HepG2 (cell line): ENCODE results near the gene BARHL2. TPM values are rescaled to one million over a fixed set of nuclear protein-coding genes. Genes with fewer than 3 reads are reported as not detected.

Experiments
- ATAC-seq: fragments of 200-7000 bp; cut with Tn5 transposase; 3 replicates; pipeline ENCODE4 v1.9.1; 2020; ENCODE audit warnings: mild to moderate bottlenecking, moderate library complexity
- BruUV-seq: library from RNA; stranded (reverse); fragments of 400-500 nt; replicated peaks from 2 replicates; lab custom pipeline; 2021; lab: Mats Ljungman, UMichigan
- CTCF ChIA-PET: fragments of 300-600 bp; formaldehyde crosslinking; extraction: SDS; loops from one replicate; lab custom pipeline; 2021; ENCODE audit warnings: low total read pairs, inconsistent platforms, low intra/inter-chr PET ratio; lab: Yijun Ruan, JAX
- POLR2A ChIA-PET: fragments of 350-600 bp; sonication (Branson Sonifier 250); formaldehyde crosslinking; loops from one replicate; lab custom pipeline; 2020; ENCODE audit warnings: antibody characterized with exemption, inconsistent platforms; lab: Yijun Ruan, JAX
- DNase-seq: peaks from one replicate; pipeline ENCODE4 v3.0.0-alpha.2; 2015; ENCODE audit warnings: low spot score
- FAIRE-seq: peaks from 3 replicates; lab custom pipeline; 2011; peaks lifted over from hg19 to GRCh38; lab: Jason Lieb, UNC
- H2AFZ ChIP-seq: one replicate; pipeline ENCODE4 v1.6.1; 2011; ENCODE audit warnings: low read length, inconsistent platforms
- H3K27ac ChIP-seq: fragments of 300-600 bp; 3 replicates; pipeline ENCODE4 v1.8.0; 2011; ENCODE audit warnings: mixed run types, mild to moderate bottlenecking, mixed read lengths, low read length, inconsistent platforms; ENCODE audit not compliant: insufficient read depth; ENCODE audit errors: extremely low read length
- H3K27me3 ChIP-seq, 2 experiments: fragments of 200-600 bp in 1 of 2; 2 replicates in 1 of 2; 3 replicates in 1 of 2; pipeline versions ENCODE4 v1.6.0 to v1.8.0; 2011; ENCODE audit warnings: low read length in 2 of 2, mild to moderate bottlenecking in 2 of 2, moderate library complexity in 2 of 2, inconsistent platforms in 1 of 2; ENCODE audit not compliant: insufficient read depth in 2 of 2, control insufficient read depth in 1 of 2
- H3K36me3 ChIP-seq, 2 experiments: fragments of 200-600 bp in 1 of 2; replicated peaks in 1 of 2; 2 replicates in 1 of 2; 3 replicates in 1 of 2; pipeline versions ENCODE4 v1.5.1 to v1.8.0; 2011; ENCODE audit warnings: low read length in 2 of 2, inconsistent platforms in 1 of 2; ENCODE audit not compliant: insufficient read depth in 2 of 2, control insufficient read depth in 1 of 2
- H3K4me1 ChIP-seq: 2 replicates; pipeline ENCODE4 v1.5.1; 2012; ENCODE audit warnings: low read length, inconsistent platforms; ENCODE audit not compliant: insufficient read depth
- H3K4me2 ChIP-seq: 2 replicates; pipeline ENCODE4 v1.6.0; 2011; ENCODE audit warnings: low read depth, low read length, inconsistent platforms
- H3K4me3 ChIP-seq, 3 experiments: fragments of 200-600 bp in 1 of 3; sonication (generic), shearing (Covaris generic) in 1 of 3; replicated peaks in 1 of 3; 2 replicates each; pipeline ENCODE4 v1.5.1; 2011 to 2016; ENCODE audit warnings: low read length in 3 of 3, inconsistent platforms in 2 of 3, low read depth in 2 of 3, mild to moderate bottlenecking in 2 of 3, control low read depth in 1 of 3, mixed read lengths in 1 of 3; ENCODE audit not compliant: insufficient read depth in 1 of 3
- H3K79me2 ChIP-seq: one replicate; pipeline ENCODE4 v1.6.1; 2011; ENCODE audit warnings: low read length, inconsistent platforms; ENCODE audit not compliant: insufficient read depth
- H3K9ac ChIP-seq: 2 replicates; pipeline ENCODE4 v1.6.0; 2011; ENCODE audit warnings: mild to moderate bottlenecking, low read depth, low read length, inconsistent platforms; ENCODE audit not compliant: insufficient read depth
- H3K9me3 ChIP-seq: 2 replicates; pipeline ENCODE4 v1.5.1; 2012; ENCODE audit warnings: mild to moderate bottlenecking, low read length
- H4K20me1 ChIP-seq: 2 replicates; pipeline ENCODE4 v1.6.0; 2011; ENCODE audit warnings: inconsistent platforms, mild to moderate bottlenecking, low read length, moderate library complexity; ENCODE audit not compliant: insufficient read depth
- MIER3 ChIP-seq: IDR thresholded peaks from 2 replicates; pipeline ENCODE4 v1.6.1; 2016; ENCODE audit warnings: missing compliant biosample characterization, borderline replicate concordance
- MNT ChIP-seq: fragments of 450-650 bp; IDR thresholded peaks from 2 replicates; pipeline ENCODE4 v1.6.1; 2016
- NPAS2 ChIP-seq: sonication (generic); formaldehyde crosslinking; IDR thresholded peaks from 2 replicates; pipeline ENCODE4 v1.8.0; 2022; ENCODE audit warnings: mild to moderate bottlenecking, missing genetic modification reagents, borderline replicate concordance
- ONECUT2 ChIP-seq: sonication (generic); formaldehyde crosslinking; IDR thresholded peaks from 2 replicates; pipeline ENCODE4 v1.4.0; 2020; ENCODE audit warnings: missing genetic modification reagents
- RBFOX2 ChIP-seq: fragments of 200-400 bp; formaldehyde crosslinking; IDR thresholded peaks from 2 replicates; pipeline ENCODE4 v1.6.1; 2017; ENCODE audit warnings: low read depth, mild to moderate bottlenecking, low read length
- REL ChIP-seq: sonication (generic); formaldehyde crosslinking; conservative IDR thresholded peaks from 2 replicates; pipeline ENCODE4 v1.8.0; 2022; ENCODE audit warnings: mild to moderate bottlenecking, missing genetic modification reagents, moderate library complexity
- TEAD2 ChIP-seq: sonication (generic); formaldehyde crosslinking; IDR thresholded peaks from 2 replicates; pipeline ENCODE4 v1.9.0; 2021; ENCODE audit warnings: missing genetic modification reagents
- ZNF3 ChIP-seq: IDR thresholded peaks from 2 replicates; pipeline ENCODE4 v1.7.0; 2017; ENCODE audit warnings: inconsistent platforms
- WGBS: methylation state at CpG from one replicate; pipeline ENCODE4 v1.1.6; 2017; ENCODE audit warnings: low lambda C conversion rate; 5-methylcytosine and 5-hydroxymethylcytosine counted together
- in situ Hi-C: cut with HindIII; loops from 2 replicates; pipeline ENCODE4 v1.10.0; 2017; ENCODE audit warnings: low pct_unique_long_range_greater_than_20kb; ENCODE audit not compliant: extremely low pct_ligation_motif_present
- intact Hi-C: fragments of 100-400 bp; cut with micrococcal nuclease; formaldehyde crosslinking; loops from one replicate; pipeline ENCODE4 v1.10.0; 2022; ENCODE audit not compliant: unreplicated experiment
- polyA plus RNA-seq, 8 experiments: library from polyadenylated mRNA; depleted of rRNA in 3 of 8; stranded (reverse) in 7 of 8; unstranded in 1 of 8; fragments of >200 nt; fragmentation: Illumina TruSeq in 4 of 8; extraction: Trizol in 4 of 8; gene quantifications; 2 replicates each; pipeline versions ENCODE4 v1.2.1 to v1.2.3, GENCODE V29; 2011 to 2016; ENCODE audit warnings: low read depth in 4 of 8, missing spikeins in 1 of 8, mixed read lengths in 1 of 8; ENCODE audit not compliant: insufficient read depth in 1 of 8
- total RNA-seq, 5 experiments: library from RNA; depleted of rRNA; stranded (reverse); fragments of >200 nt; fragmentation: Illumina TruSeq; extraction: Trizol; gene quantifications; 2 replicates each; pipeline ENCODE4 v1.2.3, GENCODE V29; 2016; ENCODE audit warnings: low read depth in 1 of 5
- TF ChIP-seq, protein P1 (sequence below): sonication (generic); formaldehyde crosslinking; IDR thresholded peaks from 2 replicates; pipeline ENCODE4 v1.4.0; 2020; ENCODE audit warnings: missing genetic modification reagents, mild to moderate bottlenecking, borderline replicate concordance
- TF ChIP-seq, protein P2 (sequence below): sonication (generic); formaldehyde crosslinking; IDR thresholded peaks from 2 replicates; pipeline ENCODE4 v1.4.0; 2020; ENCODE audit warnings: mild to moderate bottlenecking, missing genetic modification reagents

BARHL2 gene
- total and polyA plus RNA-seq, 2 of the 13 experiments (the other 11 are each of a cell fraction or from before 2014, with no cell fraction given), result not detected

- POLR2A ChIA-PET, result no interaction called here
- intact Hi-C loops, result no loop called here
- FAIRE-seq, result no peak
Measured at GRCh38 chr1:90731382-90732050, 14.4 kb upstream of the BARHL2 start.

More at GRCh38 chr1:90731382-90732050, 14.4 kb upstream of the BARHL2 start:
- Histone ChIP-seq H4K20me1 (no peaks in the 10 kb centered on the region), H3K9ac (no peak overlapping the region), H3K4me2 (no peak overlapping the region), H3K79me2 (no peaks in the 10 kb centered on the region), H3K4me1 (no peaks in the 10 kb centered on the region), H3K27ac (no peak overlapping the region), H3K36me3 (no peaks in the 10 kb centered on the region), H3K27me3 (peaks cover 0 to 10% of the 10 kb centered on the region in 2 experiments; a peak in 3 of 5 replicates), H3K9me3 (no peaks in the 10 kb centered on the region), H3K4me3 (no peak overlapping the region), H2AFZ (no peak overlapping the region)
- CTCF ChIA-PET, result no interaction called here
- no TSS peak for BruUV-seq
- WGBS, result 23% methylated on average over 6 of the region's 6 CpGs
- TF ChIP-seq ZNF3, result no peak
- TF ChIP-seq ONECUT2 (CRISPR knock-in tag), result no peak
- TF ChIP-seq, protein P1, sequence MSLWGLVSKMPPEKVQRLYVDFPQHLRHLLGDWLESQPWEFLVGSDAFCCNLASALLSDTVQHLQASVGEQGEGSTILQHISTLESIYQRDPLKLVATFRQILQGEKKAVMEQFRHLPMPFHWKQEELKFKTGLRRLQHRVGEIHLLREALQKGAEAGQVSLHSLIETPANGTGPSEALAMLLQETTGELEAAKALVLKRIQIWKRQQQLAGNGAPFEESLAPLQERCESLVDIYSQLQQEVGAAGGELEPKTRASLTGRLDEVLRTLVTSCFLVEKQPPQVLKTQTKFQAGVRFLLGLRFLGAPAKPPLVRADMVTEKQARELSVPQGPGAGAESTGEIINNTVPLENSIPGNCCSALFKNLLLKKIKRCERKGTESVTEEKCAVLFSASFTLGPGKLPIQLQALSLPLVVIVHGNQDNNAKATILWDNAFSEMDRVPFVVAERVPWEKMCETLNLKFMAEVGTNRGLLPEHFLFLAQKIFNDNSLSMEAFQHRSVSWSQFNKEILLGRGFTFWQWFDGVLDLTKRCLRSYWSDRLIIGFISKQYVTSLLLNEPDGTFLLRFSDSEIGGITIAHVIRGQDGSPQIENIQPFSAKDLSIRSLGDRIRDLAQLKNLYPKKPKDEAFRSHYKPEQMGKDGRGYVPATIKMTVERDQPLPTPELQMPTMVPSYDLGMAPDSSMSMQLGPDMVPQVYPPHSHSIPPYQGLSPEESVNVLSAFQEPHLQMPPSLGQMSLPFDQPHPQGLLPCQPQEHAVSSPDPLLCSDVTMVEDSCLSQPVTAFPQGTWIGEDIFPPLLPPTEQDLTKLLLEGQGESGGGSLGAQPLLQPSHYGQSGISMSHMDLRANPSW (CRISPR knock-in tag), result no peak
- no peak for TF ChIP-seq MNT
- TF ChIP-seq NPAS2 (CRISPR knock-in tag), result no peak
- TF ChIP-seq, protein P2, sequence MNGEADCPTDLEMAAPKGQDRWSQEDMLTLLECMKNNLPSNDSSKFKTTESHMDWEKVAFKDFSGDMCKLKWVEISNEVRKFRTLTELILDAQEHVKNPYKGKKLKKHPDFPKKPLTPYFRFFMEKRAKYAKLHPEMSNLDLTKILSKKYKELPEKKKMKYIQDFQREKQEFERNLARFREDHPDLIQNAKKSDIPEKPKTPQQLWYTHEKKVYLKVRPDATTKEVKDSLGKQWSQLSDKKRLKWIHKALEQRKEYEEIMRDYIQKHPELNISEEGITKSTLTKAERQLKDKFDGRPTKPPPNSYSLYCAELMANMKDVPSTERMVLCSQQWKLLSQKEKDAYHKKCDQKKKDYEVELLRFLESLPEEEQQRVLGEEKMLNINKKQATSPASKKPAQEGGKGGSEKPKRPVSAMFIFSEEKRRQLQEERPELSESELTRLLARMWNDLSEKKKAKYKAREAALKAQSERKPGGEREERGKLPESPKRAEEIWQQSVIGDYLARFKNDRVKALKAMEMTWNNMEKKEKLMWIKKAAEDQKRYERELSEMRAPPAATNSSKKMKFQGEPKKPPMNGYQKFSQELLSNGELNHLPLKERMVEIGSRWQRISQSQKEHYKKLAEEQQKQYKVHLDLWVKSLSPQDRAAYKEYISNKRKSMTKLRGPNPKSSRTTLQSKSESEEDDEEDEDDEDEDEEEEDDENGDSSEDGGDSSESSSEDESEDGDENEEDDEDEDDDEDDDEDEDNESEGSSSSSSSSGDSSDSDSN (CRISPR knock-in tag), result no peak
- no peak for TF ChIP-seq REL
- no peak for TF ChIP-seq TEAD2 (CRISPR knock-in tag)
- TF ChIP-seq RBFOX2, result no peak
- no peak for TF ChIP-seq MIER3 (CRISPR knock-in tag)
- no peak for ATAC-seq
- in situ Hi-C loops, result no loop called here
- DNase-seq, result no peak
